ENCODE data around the gene PCARE.

- TF ChIP-seq SPI1 (IDR thresholded peaks at IDR 0.05; ENCODE audit: borderline replicate concordance, low read depth) (no peak), CTCF (IDR thresholded peaks at IDR 0.05; ENCODE audit: insufficient read depth, low read length) (no peak), REST (IDR thresholded peaks at IDR 0.05; ENCODE audit: insufficient replicate concordance, low read depth) (no peak)
Measured at GRCh38 chr2:29066271-29066860, 8.0 kb downstream of the PCARE start.

Data from HL-60 (cell line).